Jurkat, Clone E6-1 (cell line): ENCODE results near the gene FAR2.

Experiments used
- DNase-seq: peaks from one replicate; pipeline ENCODE4 v3.0.0-alpha.2; 2011; ENCODE audit warnings: low read depth, low spot score
- H3K4me3 ChIP-seq: 2 replicates; pipeline ENCODE4 v1.5.1; 2011; ENCODE audit warnings: mild to moderate bottlenecking, low read length, control low read depth, moderate library complexity

Gene FAR2

GRCh38 chr12:29301114-29301513 is 152.0 kb downstream of the FAR2 start:
- no peak for DNase-seq
- H3K4me3 ChIP-seq, result no peak overlapping the region

GRCh38 chr12:29304388-29304787 is 155.3 kb downstream of the FAR2 start:
- DNase-seq, result no peak
- H3K4me3 ChIP-seq, result no peak overlapping the region

- H3K4me3 ChIP-seq, result no peak overlapping the region
- DNase-seq, result no peak
Measured at GRCh38 chr12:29306266-29306665, 157.2 kb downstream of the FAR2 start.

- no peak for DNase-seq
- H3K4me3 ChIP-seq, result no peak overlapping the region
Measured at GRCh38 chr12:29306682-29307081, 157.6 kb downstream of the FAR2 start.

- H3K4me3 ChIP-seq, result no peak overlapping the region
- DNase-seq, result peak; percentile 7
Measured at GRCh38 chr12:29309320-29309902, 160.3 kb downstream of the FAR2 start.

GRCh38 chr12:29310899-29311298 is 161.8 kb downstream of the FAR2 start:
- no peak overlapping the region for H3K4me3 ChIP-seq
- no peak for DNase-seq

- no peak overlapping the region for H3K4me3 ChIP-seq
- no peak for DNase-seq
Measured at GRCh38 chr12:29314416-29314815, 165.3 kb downstream of the FAR2 start.

- H3K4me3 ChIP-seq, result no peak overlapping the region
- no peak for DNase-seq
Measured at GRCh38 chr12:29316752-29317151, 167.7 kb downstream of the FAR2 start.

GRCh38 chr12:29317556-29318363 is 168.7 kb downstream of the FAR2 start:
- no peak overlapping the region for H3K4me3 ChIP-seq
- peak; percentile 76 for DNase-seq

GRCh38 chr12:29320295-29321085 is 171.4 kb downstream of the FAR2 start:
- no peak overlapping the region for H3K4me3 ChIP-seq
- no peak for DNase-seq

GRCh38 chr12:29322157-29322556 is 173.1 kb downstream of the FAR2 start:
- no peak overlapping the region for H3K4me3 ChIP-seq
- no peak for DNase-seq

GRCh38 chr12:29329411-29329810 is 180.3 kb downstream of the FAR2 start:
- no peak overlapping the region for H3K4me3 ChIP-seq

GRCh38 chr12:29333178-29333577 is 184.1 kb downstream of the FAR2 start:
- no peak for DNase-seq

More at GRCh38 chr12:29329411-29329810, 180.3 kb downstream of the FAR2 start:
- DNase-seq, result no peak

GRCh38 chr12:29334937-29335336 is 185.9 kb downstream of the FAR2 start:
- no peak for DNase-seq
- no peak overlapping the region for H3K4me3 ChIP-seq

More at GRCh38 chr12:29333178-29333577, 184.1 kb downstream of the FAR2 start:
- no peak overlapping the region for H3K4me3 ChIP-seq

GRCh38 chr12:29337325-29337724 is 188.2 kb downstream of the FAR2 start:
- H3K4me3 ChIP-seq, result no peak overlapping the region
- no peak for DNase-seq

GRCh38 chr12:29343022-29343799 is 194.1 kb downstream of the FAR2 start:
- H3K4me3 ChIP-seq, result no peak overlapping the region
- no peak for DNase-seq

GRCh38 chr12:29346769-29347421 is 197.8 kb downstream of the FAR2 start:
- no peak overlapping the region for H3K4me3 ChIP-seq
- no peak for DNase-seq

- no peak for DNase-seq
- no peak overlapping the region for H3K4me3 ChIP-seq
Measured at GRCh38 chr12:29350080-29350479, 201.0 kb downstream of the FAR2 start.

GRCh38 chr12:29354954-29355353 is 205.9 kb downstream of the FAR2 start:
- H3K4me3 ChIP-seq, result no peak overlapping the region
- DNase-seq, result no peak
